Activated CD4-positive, alpha-beta T cell treated with anti-CD3 and anti-CD28 coated beads, Interleukin-2, amount 10 ng/mL, durations not matched to agents 24 days and 14 days (primary cell): ENCODE measurements around the gene TWNK. TPM values are rescaled to one million over a fixed set of nuclear protein-coding genes. Genes with fewer than 3 reads are reported as not detected.
A peak's percentile ranks its signal among the peaks of the same experiment; 100 is the strongest.
"Not testable (repeated sequence)": the region's sequence is repeated elsewhere in the genome, so short reads cannot be mapped to it uniquely, and the experiment has no call there.

Experiments
- DNase-seq: peaks from one replicate; pipeline ENCODE4 v3.0.0; 2022
- H3K27ac Mint-ChIP-seq: one replicate; pipeline ENCODE4 v1.8.0; 2022; ENCODE audit warnings: mild to moderate bottlenecking, mixed read lengths
- H3K27me3 Mint-ChIP-seq: one replicate; pipeline ENCODE4 v1.8.0; 2022; ENCODE audit warnings: mixed read lengths
- H3K36me3 Mint-ChIP-seq: one replicate; pipeline ENCODE4 v1.8.0; 2022; ENCODE audit warnings: low read depth, mild to moderate bottlenecking, mixed read lengths
- H3K4me1 Mint-ChIP-seq: one replicate; pipeline ENCODE4 v1.8.0; 2021; ENCODE audit warnings: mixed read lengths
- H3K4me3 Mint-ChIP-seq: one replicate; pipeline ENCODE4 v1.8.0; 2022; ENCODE audit warnings: mild to moderate bottlenecking, moderate library complexity, mixed read lengths
- H3K9me3 Mint-ChIP-seq: one replicate; pipeline ENCODE4 v1.8.0; 2021; ENCODE audit warnings: mixed read lengths
- intact Hi-C: fragments of 100-400 bp; cut with micrococcal nuclease; formaldehyde crosslinking; loops from one replicate; pipeline ENCODE4 v1.15.1; 2023
- total RNA-seq: library from RNA; stranded (reverse); gene quantifications from 2 replicates; pipeline ENCODE4 v1.2.3, GENCODE V29; 2022

Gene TWNK
- total RNA-seq, 1 donor from 2014 or later = 41.1 TPM

DNA sequence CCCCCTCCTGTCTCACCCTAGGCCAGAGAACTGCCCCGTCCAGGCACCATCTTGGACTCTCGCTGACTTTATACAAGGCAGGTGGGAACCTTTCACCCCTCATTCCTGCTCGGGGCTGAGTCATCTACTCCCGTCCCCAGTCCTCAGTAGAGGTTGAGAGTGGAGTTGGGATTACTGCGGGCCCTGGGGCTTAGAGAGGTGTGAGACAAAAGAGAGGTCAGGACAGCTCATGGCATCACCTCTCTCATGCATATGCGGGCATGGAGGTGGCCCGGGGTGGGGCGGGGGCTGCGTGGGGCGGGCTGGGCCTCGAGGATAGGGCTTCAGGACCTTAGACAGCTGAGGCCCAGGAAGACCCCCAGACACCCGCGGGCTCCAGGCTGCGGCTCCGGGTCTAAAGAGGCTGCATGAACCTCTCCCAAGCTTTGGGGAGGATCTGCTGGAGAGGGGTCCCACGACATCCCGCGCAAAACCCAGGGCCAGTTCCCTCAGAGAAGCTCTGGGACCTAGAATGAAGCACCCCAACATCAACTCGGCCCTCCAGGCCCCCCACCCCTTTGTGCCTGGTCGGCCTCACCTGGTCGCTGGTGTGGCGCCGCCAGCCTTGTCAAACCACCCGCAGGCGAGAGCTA, 43.3 kb downstream of the TWNK start:
- peak overlapping the region; percentile 91 for H3K27ac Mint-ChIP-seq
- intact Hi-C loops = loop anchor here (1.0 to 5.0 kb wide), 4 partner anchors 17 to 322 kb away; partner anchors contain the start of genes BTRC and SLF2

GRCh38 chr10:101031128-101031795, 43.9 kb downstream of the TWNK start, which contains the start of the genes PDZD7 and SFXN3:
Gene PDZD7 (minus strand): TSS chr10:101031129. CDS start chr10:101030219, 910 bp downstream.
Gene SFXN3 (plus strand): TSS chr10:101031234. CDS start chr10:101034695, 3,461 bp downstream.
- peak within 1 kb of the TSS; percentile 91 for H3K4me3 Mint-ChIP-seq
- intact Hi-C loops = loop anchor here (1.0 to 5.0 kb wide), 4 partner anchors 18 to 321 kb away; partner anchors contain the start of genes BTRC and SLF2
- DNase-seq = peak; percentile 99
- H3K27me3 Mint-ChIP-seq = peaks cover 24% of the 10 kb centered on the region
- peak within 1 kb of the TSS; percentile 91 for H3K27ac Mint-ChIP-seq
- H3K4me1 Mint-ChIP-seq = peaks cover 26% of the 10 kb centered on the region
- H3K36me3 Mint-ChIP-seq = peaks cover 11% of the 10 kb centered on the region
- H3K9me3 Mint-ChIP-seq = no peaks in the 10 kb centered on the region

More for the DNA sequence above, 43.3 kb downstream of the TWNK start:
- peak overlapping the region; percentile 91 for H3K4me3 Mint-ChIP-seq
- peaks cover 24% of the 10 kb centered on the region for H3K27me3 Mint-ChIP-seq
- DNase-seq = no peak
- H3K36me3 Mint-ChIP-seq = peaks cover 6% of the 10 kb centered on the region
- H3K4me1 Mint-ChIP-seq = peaks cover 26% of the 10 kb centered on the region
- no peaks in the 10 kb centered on the region for H3K9me3 Mint-ChIP-seq

DNA sequence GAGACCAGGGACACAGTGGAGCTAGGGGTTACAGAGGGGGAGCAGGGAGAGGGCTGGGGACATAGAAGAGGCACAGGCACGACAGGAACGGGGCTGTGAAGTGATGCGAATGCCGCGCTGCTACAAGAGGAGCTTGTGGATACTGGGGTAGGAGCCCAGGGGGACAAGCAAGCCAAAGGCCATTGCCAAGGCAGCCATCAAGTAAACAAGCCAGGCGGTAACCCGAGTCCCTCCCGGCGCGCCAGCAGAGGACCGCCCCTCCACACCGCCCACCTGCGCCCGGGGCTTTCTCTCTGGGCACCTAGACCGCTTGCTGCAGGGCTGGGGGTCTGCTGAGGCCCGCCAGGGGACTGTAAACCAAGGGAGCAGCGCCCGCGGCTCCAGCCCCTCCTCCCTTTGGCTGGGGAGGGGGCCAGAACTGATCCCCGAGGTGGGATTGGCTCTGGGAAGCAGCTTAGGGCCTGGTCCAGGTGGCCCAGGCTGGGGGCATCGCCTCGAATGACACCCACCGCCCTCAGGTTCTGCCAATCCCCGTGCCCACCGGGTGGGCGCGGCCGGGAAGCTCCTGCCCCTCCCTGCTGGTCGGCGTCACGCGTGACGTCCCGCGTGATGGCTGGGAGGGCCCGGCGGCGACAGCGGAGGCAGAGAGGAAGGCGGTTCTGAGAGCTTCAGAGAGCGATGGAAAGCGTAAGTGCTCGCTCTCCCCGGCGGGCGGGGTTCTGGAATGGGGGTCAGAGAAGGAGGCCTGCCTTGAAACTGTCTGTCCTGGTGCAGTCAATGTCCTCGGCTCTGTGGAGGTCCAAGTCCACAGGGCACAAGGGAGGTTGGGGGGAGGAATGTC, 44.7 kb downstream of the TWNK start:
- intact Hi-C loops = loop anchor here (1.0 to 5.0 kb wide), 6 partner anchors 10 to 320 kb away; partner anchors contain the start of genes BTRC and SLF2
- Mint-ChIP-seq H3K4me3 (peak overlapping the region; percentile 91), H3K9me3 (no peaks in the 10 kb centered on the region), H3K27me3 (peaks cover 24% of the 10 kb centered on the region), H3K36me3 (peaks cover 18% of the 10 kb centered on the region), H3K4me1 (peaks cover 26% of the 10 kb centered on the region), H3K27ac (peak overlapping the region; percentile 94)
- DNase-seq = peak; percentile 93

- peaks cover 25% of the 10 kb centered on the region for H3K36me3 Mint-ChIP-seq
- intact Hi-C loops = loop anchor here (1.0 to 5.0 kb wide), 4 partner anchors 10 to 320 kb away; partner anchors contain the start of genes BTRC and SLF2
- H3K4me3 Mint-ChIP-seq = peak overlapping the region; percentile 91
- peaks cover 26% of the 10 kb centered on the region for H3K4me1 Mint-ChIP-seq
- peaks cover 17% of the 10 kb centered on the region for H3K27me3 Mint-ChIP-seq
- no peaks in the 10 kb centered on the region for H3K9me3 Mint-ChIP-seq
- H3K27ac Mint-ChIP-seq = peak overlapping the region; percentile 94
- peak; percentile 86 for DNase-seq
Observed at GRCh38 chr10:101032637-101033224, 45.4 kb downstream of the TWNK start.

- peaks cover 26% of the 10 kb centered on the region for H3K4me1 Mint-ChIP-seq
- intact Hi-C loops = loop anchor here (5.0 kb wide), 2 partner anchors 121 to 319 kb away; partner anchors contain the start of genes BTRC and SLF2
- peaks cover 30% of the 10 kb centered on the region for H3K36me3 Mint-ChIP-seq
- DNase-seq = no peak
- peaks cover 14% of the 10 kb centered on the region for H3K27me3 Mint-ChIP-seq
- peak overlapping the region; percentile 86 for H3K27ac Mint-ChIP-seq
- H3K9me3 Mint-ChIP-seq = no peaks in the 10 kb centered on the region
- peak overlapping the region; percentile 91 for H3K4me3 Mint-ChIP-seq
Observed at GRCh38 chr10:101033276-101033675, 45.9 kb downstream of the TWNK start.

GRCh38 chr10:101034404-101034803, 47.1 kb downstream of the TWNK start:
- not testable (repeated sequence) for H3K27ac Mint-ChIP-seq, DNase-seq, H3K27me3 Mint-ChIP-seq, H3K9me3 Mint-ChIP-seq, H3K4me3 Mint-ChIP-seq
- H3K4me1 Mint-ChIP-seq = peaks cover 26% of the 10 kb centered on the region
- intact Hi-C loops = loop anchor here (5.0 kb wide), 2 partner anchors 122 to 318 kb away; partner anchors contain the start of genes BTRC and SLF2
- H3K36me3 Mint-ChIP-seq = peaks cover 39% of the 10 kb centered on the region

GRCh38 chr10:101035314-101035713, 48.0 kb downstream of the TWNK start:
- H3K27me3 Mint-ChIP-seq = peaks cover 2% of the 10 kb centered on the region
- H3K4me3 Mint-ChIP-seq = no peak overlapping the region
- peaks cover 41% of the 10 kb centered on the region for H3K36me3 Mint-ChIP-seq
- DNase-seq = no peak
- H3K27ac Mint-ChIP-seq = no peak overlapping the region
- peaks cover 26% of the 10 kb centered on the region for H3K4me1 Mint-ChIP-seq
- no peaks in the 10 kb centered on the region for H3K9me3 Mint-ChIP-seq
- intact Hi-C loops = no loop called here

- Mint-ChIP-seq H3K27me3 (no peaks in the 10 kb centered on the region), H3K4me1 (peaks cover 27% of the 10 kb centered on the region), H3K4me3 (no peak overlapping the region), H3K36me3 (peaks cover 42% of the 10 kb centered on the region), H3K9me3 (no peaks in the 10 kb centered on the region), H3K27ac (no peak overlapping the region)
- intact Hi-C loops = no loop called here
- no peak for DNase-seq
Observed at GRCh38 chr10:101035916-101036702, 48.8 kb downstream of the TWNK start.

DNA sequence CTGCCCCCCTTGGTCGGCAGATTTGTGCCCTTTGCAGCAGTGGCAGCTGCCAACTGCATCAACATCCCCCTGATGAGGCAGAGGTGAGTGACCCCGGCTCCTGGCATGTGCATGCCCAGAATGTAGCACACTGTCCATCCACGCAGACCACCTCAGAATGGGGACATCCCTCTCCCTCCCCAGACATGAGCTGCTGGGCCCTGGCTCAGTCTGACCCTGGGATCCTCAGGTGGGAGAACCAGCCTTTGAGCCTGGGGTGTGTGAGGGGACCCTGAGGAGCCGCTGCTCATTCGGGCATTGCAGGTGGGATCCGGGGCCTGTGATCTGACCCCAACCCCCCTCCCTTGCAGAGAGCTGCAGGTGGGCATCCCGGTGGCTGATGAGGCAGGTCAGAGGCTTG, 49.4 kb downstream of the TWNK start:
- peaks cover 44% of the 10 kb centered on the region for H3K36me3 Mint-ChIP-seq
- no peaks in the 10 kb centered on the region for H3K27me3 Mint-ChIP-seq
- no peak overlapping the region for H3K27ac Mint-ChIP-seq
- DNase-seq = no peak
- no peak overlapping the region for H3K4me3 Mint-ChIP-seq
- no peaks in the 10 kb centered on the region for H3K9me3 Mint-ChIP-seq
- intact Hi-C loops = no loop called here
- peaks cover 25% of the 10 kb centered on the region for H3K4me1 Mint-ChIP-seq

- DNase-seq = no peak
- Mint-ChIP-seq H3K4me1 (peaks cover 25% of the 10 kb centered on the region), H3K9me3 (no peaks in the 10 kb centered on the region), H3K27ac (no peak overlapping the region), H3K4me3 (no peak overlapping the region), H3K27me3 (no peaks in the 10 kb centered on the region), H3K36me3 (peaks cover 44% of the 10 kb centered on the region)
- intact Hi-C loops = no loop called here
Observed at GRCh38 chr10:101038484-101038883, 51.1 kb downstream of the TWNK start.

GRCh38 chr10:101040061-101040460, 52.7 kb downstream of the TWNK start:
- Mint-ChIP-seq H3K27me3 (peaks cover 5% of the 10 kb centered on the region), H3K36me3 (peaks cover 40% of the 10 kb centered on the region), H3K9me3 (no peaks in the 10 kb centered on the region), H3K4me1 (peaks cover 19% of the 10 kb centered on the region), H3K4me3 (no peak overlapping the region), H3K27ac (no peak overlapping the region)
- DNase-seq = no peak
- intact Hi-C loops = loop anchor here (5.0 to 10.0 kb wide), 2 partner anchors 102 to 175 kb away; no protein-coding TSS in a partner anchor

DNA sequence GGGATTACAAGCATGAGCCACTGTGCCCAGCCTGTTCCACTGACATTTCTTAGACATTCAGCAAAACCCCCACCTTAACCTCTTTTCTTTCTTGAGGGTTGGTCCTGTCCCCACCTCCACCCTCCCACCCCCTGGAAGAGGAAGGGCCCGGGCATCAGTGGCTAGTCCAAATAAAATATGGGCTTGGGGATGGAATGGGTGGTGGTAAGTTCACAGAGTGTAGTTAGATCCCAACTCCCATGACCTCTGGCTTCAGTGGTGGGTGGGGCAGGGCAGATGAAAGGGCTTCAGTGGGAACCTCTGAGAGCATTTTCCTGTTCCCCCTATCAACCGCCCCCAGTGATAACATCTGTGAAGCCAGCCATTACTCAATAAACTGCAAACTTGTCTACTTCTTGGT, 53.5 kb downstream of the TWNK start:
- peaks cover 13% of the 10 kb centered on the region for H3K27me3 Mint-ChIP-seq
- intact Hi-C loops = loop anchor here (1.0 to 10.0 kb wide), 3 partner anchors 27 to 174 kb away; no protein-coding TSS in a partner anchor

More for the DNA sequence above, 53.5 kb downstream of the TWNK start:
- Mint-ChIP-seq H3K27ac (peak overlapping the region; percentile 36), H3K9me3 (no peaks in the 10 kb centered on the region), H3K4me1 (peaks cover 19% of the 10 kb centered on the region), H3K36me3 (peaks cover 35% of the 10 kb centered on the region), H3K4me3 (no peak overlapping the region)
- DNase-seq = no peak
